NCI-H2196 treated with DMSO at 0.1 percent for 48 hours (cell line): ENCODE measurements around the gene PAN3.

Experiments used
- DNase-seq: peaks from one replicate; lab custom pipeline; 2025; ENCODE audit not compliant: unreplicated experiment; lab: John Stamatoyannopoulos, UW

PAN3 gene

DNA sequence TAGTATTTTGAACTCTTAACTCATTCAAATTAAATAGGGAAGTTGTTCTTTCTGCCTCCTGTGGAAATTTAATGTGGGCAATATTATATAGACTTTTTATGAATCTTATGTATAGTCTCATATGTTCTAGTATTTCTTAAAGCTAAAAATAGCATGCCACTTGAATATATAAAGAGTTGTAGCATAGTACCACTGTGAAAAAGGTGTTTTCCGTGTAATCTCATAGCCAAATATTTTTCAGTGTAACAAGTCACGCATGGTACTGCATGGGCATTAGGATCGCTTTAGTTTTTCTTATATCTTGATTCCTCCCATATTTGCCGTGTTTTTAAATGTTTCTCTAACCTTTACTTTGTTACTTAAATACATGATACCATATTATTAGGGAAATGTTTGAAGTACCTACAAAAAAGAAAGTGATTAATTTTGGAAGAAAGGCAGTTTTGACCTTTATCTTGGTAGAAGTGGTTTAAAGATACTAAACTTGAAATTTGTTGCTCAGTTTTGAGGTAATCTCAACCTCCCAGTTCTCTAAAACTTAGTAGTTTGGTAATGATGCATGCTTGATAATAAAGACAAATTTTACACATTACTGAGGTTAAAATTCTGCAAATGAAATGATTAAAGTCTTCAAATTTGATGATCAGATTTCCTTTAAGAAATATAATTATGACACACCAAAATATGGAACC is 81.2 kb downstream of the PAN3 start:
- DNase-seq, result no peak

DNA sequence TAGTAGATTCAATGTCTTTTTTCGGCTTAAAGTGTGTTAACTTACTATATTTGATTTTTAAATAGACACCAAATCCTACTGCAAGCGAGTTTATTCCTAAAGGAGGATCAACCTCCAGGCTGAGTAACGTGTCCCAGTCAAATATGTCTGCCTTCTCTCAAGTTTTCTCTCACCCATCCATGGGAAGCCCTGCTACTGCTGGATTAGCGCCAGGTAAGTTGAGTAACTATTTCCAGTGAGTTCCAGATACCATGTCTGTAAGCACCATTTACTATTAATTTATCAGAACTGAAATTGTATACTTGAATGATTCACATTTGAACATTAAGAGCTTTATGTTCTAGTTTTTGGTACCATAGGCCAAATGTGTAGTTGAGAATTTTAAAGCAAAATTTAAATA is 81.8 kb downstream of the PAN3 start:
- DNase-seq, result no peak

GRCh38 chr13:28229522-28230411 is 91.4 kb downstream of the PAN3 start:
- no peak for DNase-seq

DNA sequence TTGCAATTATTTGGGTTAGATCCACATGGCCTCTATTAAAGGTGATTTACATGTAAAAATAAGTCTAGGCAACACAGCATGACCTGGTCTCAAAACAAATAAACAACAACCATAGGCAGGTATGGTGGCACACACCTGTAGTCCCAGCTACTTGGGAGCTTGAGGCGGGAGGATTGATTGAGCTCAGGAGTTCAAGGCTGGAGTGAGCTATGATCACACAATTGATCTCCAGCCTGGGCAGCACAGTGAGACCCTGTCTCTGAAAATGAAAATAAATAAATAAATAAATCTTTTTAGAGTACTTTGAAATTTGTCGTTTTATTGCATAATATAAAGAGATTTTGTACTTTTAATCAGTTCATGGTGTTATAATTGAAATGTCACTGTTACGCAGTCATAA is 93.3 kb downstream of the PAN3 start:
- no peak for DNase-seq

DNA sequence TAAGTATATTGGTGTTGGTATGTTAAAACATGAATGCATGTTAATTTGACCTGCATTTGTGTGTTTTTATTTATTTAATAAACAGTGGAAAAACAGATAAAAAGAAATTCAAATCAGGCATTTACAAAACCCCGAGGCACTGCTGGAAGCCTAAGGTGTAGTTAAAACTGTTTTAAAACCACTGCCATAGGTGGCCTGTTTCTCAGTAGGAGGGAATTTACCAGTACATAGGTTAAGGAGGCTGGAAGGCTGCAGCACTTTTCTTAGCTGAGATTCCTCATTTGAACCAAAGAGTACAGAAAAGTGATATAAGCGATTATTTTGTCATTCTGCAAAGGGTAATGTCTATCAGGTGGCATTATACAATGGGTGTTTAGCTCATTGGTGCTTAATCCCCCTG is 99.6 kb downstream of the PAN3 start:
- DNase-seq, result no peak

DNA sequence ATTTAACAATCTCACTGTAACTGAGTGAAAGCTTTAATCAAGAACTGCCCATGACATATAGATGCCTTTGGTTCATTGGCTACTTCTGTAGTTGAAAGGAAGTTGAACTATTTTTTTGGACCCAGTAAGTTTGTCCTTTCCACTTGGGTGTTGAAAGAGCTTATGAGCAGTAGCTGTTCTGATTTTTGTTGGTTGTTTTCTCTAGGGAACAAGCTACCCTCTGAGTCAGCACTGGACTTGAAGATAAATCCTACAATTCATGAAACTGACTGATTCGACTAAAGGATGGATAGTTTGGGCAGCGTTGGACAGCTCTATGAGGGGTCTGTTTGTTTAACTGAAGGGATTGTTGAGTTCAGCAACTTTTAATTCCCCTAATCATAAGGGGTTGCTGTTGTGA is 101.0 kb downstream of the PAN3 start:
- no peak for DNase-seq

GRCh38 chr13:28245465-28245864 is 107.1 kb downstream of the PAN3 start:
- no peak for DNase-seq

DNA sequence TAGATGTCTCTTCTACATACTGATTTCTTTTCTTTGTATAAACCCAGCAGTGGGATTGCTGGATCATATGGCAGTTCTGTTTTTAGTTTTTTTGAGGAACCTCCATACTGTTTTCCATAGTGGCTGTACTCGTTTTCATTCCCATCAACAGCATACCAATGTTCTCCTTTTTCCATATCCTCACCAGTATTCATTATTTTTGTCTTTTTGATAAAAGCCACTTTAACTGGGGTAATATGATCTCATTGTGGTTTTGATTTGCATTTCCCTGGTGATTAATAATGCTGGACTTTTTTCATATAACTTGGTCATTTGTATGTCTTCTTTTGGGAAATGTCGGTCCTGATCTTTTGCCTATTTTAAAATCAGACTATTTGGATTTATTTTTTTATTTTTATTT is 108.5 kb downstream of the PAN3 start:
- DNase-seq, result no peak

GRCh38 chr13:28248080-28248479 is 109.7 kb downstream of the PAN3 start:
- no peak for DNase-seq

- DNase-seq, result no peak
These were observed 112.2 kb downstream of the PAN3 start for GRCh38 chr13:28250542-28250941.

- no peak for DNase-seq
These were observed 113.1 kb downstream of the PAN3 start for GRCh38 chr13:28251466-28251865.

GRCh38 chr13:28252547-28252946 is 114.2 kb downstream of the PAN3 start:
- no peak for DNase-seq

DNA sequence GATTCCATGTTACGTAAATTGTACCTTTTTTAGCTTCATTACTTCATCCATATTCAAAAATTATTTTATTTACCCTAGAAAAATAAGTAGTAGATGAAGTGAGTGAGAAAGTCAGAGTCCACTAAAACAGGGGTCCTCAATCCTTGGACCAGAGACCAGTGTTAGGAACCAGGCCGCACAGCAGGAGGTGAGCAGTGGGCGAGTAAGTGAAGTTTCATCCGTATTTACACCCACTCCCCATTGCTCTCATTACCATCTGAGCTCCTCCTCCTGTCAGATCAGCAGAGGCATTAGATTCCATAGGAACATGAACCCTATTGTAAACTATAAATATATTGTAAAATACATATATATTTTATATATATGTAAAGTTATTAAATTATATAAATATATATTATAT is 119.0 kb downstream of the PAN3 start:
- DNase-seq, result no peak

- DNase-seq, result no peak
These were observed 120.1 kb downstream of the PAN3 start for GRCh38 chr13:28258417-28258816.

- DNase-seq, result no peak
These were observed 129.2 kb downstream of the PAN3 start for GRCh38 chr13:28267497-28267896.

DNA sequence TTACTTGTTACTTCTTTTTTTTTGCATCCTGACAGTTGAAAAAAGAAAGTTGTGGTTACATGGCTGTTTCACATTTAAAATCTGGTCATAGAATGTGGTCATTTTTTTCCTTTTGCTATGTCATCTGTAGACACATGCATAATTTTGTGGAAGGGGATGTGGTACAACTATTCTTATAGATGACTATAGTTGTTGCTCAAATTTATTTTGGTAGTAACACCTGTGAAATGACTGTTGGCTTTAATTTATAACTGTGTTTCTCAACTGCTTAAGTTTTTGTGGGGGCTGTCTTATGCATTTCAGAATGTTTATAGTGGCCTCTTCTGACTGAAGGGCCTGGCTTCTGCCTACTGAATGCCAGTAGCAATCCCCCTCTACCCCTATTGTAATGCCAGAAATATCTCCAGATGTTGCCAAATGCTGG is 130.5 kb downstream of the PAN3 start:
- DNase-seq, result no peak

DNA sequence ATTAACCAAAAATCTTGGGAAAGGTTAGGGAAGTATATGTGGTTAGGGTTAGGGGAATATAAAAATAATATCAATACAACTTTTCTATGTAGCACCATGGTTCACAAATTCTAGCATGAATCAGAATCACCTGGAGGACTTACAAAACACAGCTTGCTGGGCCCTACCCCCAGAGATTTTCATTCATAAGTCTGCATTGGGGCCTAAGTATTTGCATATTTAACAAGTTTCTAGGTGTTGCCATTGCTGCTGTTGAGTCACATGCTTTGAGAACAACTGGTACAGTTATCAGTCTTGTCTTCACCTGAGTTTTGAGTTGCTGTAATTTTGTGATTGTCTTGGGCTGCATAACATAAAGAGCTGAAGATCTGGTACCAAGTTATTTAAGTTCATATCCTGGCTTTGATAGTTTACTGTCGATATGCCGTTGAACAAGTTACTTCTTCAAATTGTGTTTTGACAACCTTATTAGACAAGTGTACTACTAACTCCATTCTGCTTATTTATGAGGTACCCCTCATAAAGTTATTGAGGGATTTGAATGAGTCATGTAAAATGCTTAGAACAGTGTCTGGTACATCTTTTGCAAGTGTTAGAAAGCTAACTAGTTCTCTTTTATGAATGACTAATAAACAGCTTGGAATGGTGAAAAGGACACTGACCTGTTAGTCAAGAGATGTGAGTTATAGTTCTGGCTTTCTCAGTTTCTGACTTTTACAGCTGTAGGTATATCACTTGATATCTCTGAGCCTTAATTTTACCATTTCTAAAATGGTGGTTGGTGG is 132.9 kb downstream of the PAN3 start:
- no peak for DNase-seq

DNA sequence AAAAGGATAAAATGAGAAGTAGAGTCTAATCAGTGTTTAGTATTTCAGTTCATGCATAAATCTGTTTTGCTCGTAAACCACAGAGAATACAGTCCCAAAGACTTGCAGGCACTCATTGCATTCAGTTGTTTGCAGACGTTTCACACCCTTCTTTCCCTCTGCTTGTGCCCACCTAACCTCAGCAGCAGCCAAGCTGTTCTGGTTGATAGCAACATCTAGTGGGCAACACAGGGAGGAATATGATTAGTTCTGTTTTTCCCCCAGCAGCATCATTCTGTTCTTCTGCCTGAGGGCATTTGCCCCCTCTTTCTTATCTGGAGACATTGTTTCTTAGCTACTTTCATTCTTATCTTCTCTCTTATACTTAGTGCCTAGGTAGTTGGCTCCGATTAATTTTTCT is 135.6 kb downstream of the PAN3 start:
- DNase-seq, result no peak

GRCh38 chr13:28282451-28282850 is 144.1 kb downstream of the PAN3 start:
- no peak for DNase-seq

GRCh38 chr13:28283600-28283999 is 145.3 kb downstream of the PAN3 start:
- no peak for DNase-seq

GRCh38 chr13:28286263-28286662 is 147.9 kb downstream of the PAN3 start:
- no peak for DNase-seq

- DNase-seq, result no peak
These were observed 159.0 kb downstream of the PAN3 start for GRCh38 chr13:28297341-28297740.
